Spinal cord (tissue), 10 donors: ENCODE measurements around the gene PPP3CA. TPM values are rescaled to one million over a fixed set of nuclear protein-coding genes. Genes with fewer than 3 reads are reported as not detected.
A peak's percentile ranks its signal among the peaks of the same experiment; 100 is the strongest.

ENCODE experiments used
- DNase-seq, 6 donors: peaks; one replicate each; pipeline versions ENCODE4 v3.0.0 to v3.0.0-alpha.2; 2013 to 2015; ENCODE audit warnings: low spot score in 6 of 6, low read depth in 4 of 6
- H3K27ac ChIP-seq: one replicate; pipeline ENCODE4 v1.5.1; 2013; ENCODE audit warnings: low read depth, low read length, control low read depth
- H3K27me3 ChIP-seq: one replicate; pipeline ENCODE4 v1.6.1; 2013; ENCODE audit warnings: low read length; ENCODE audit not compliant: control insufficient read depth, insufficient read depth
- H3K36me3 ChIP-seq: one replicate; pipeline ENCODE4 v1.6.1; 2013; ENCODE audit warnings: low read length; ENCODE audit not compliant: control insufficient read depth, insufficient read depth
- H3K4me1 ChIP-seq: one replicate; pipeline ENCODE4 v1.6.1; 2013; ENCODE audit warnings: low read length; ENCODE audit not compliant: control insufficient read depth, insufficient read depth
- H3K4me3 ChIP-seq: one replicate; pipeline ENCODE4 v1.5.1; 2013; ENCODE audit warnings: low read depth, low read length, control low read depth
- H3K9me3 ChIP-seq: one replicate; pipeline ENCODE4 v1.6.1; 2013; ENCODE audit warnings: low read length; ENCODE audit not compliant: control insufficient read depth, insufficient read depth
- WGBS: methylation state at CpG from one replicate; pipeline ENCODE4 v1.1.5; 2013; ENCODE audit warnings: missing lambda C conversion rate; ENCODE audit not compliant: insufficient coverage; 5-methylcytosine and 5-hydroxymethylcytosine counted together
- long read RNA-seq, 4 donors: transcript quantifications; one replicate each; lab custom pipeline, GENCODE V29; 2026
- polyA plus RNA-seq, 2 donors: library from polyadenylated mRNA; unstranded; fragments of 120-200 nt; gene quantifications; one replicate each; pipeline ENCODE4 v1.2.1, GENCODE V29; 2013; ENCODE audit not compliant: insufficient read length in 2 of 2
- total RNA-seq, 2 donors: library from RNA; depleted of rRNA in 1 of 2; stranded (reverse); fragments of 120-200 nt in 1 of 2; fragments of >200 nt in 1 of 2; gene quantifications; one replicate each; pipeline versions ENCODE4 v1.2.3 to v1.2.4, GENCODE V29; 2013 to 2014
- donor health status: healthy.

Gene PPP3CA
- total RNA-seq (100 to 1,000 TPM in 1 of 2 donors, 10 to 100 TPM in 1; 43.9 to 152 TPM), polyA plus RNA-seq (100 to 1,000 TPM in 1 of 2 donors, 10 to 100 TPM in 1; 90.4 to 119 TPM)
- long read RNA-seq, donor 1, full-length matches to known transcripts: 11 of 11 reads
- long read RNA-seq, donor 1, partial matches to known transcripts: 0 of 11 reads
- long read RNA-seq, donor 1, other reads (novel, unspliced or antisense): 0 of 11 reads
- long read RNA-seq, donor 2, full-length matches to known transcripts: 4 of 46 reads
- long read RNA-seq, donor 2, partial matches to known transcripts: 42 of 46 reads
- long read RNA-seq, donor 2, other reads (novel, unspliced or antisense): 0 of 46 reads
- long read RNA-seq, donor 3, full-length matches to known transcripts: 7 of 7 reads
- long read RNA-seq, donor 3, partial matches to known transcripts: 0 of 7 reads
- long read RNA-seq, donor 3, other reads (novel, unspliced or antisense): 0 of 7 reads
- long read RNA-seq, donor 4, transcript PPP3CA-202 (13 exons, 3,604 nt): major isoform, 5 of 73 reads
- long read RNA-seq, donor 4, partial matches to known transcripts: 68 of 73 reads
- long read RNA-seq, donor 4, other reads (novel, unspliced or antisense): 0 of 73 reads

- H3K27ac ChIP-seq: peak within 1 kb of the TSS; percentile 95
- under 1% methylated on average over 40 of the region's 41 CpGs for WGBS
- peak in 1 of 6 donors; percentile 28 for DNase-seq
Observed at GRCh38 chr4:101347267-101347556, at the start of gene PPP3CA. TSS of gene PPP3CA (minus strand) at chr4:101347526.

GRCh38 chr4:101393256-101393655 lies 45.9 kb upstream of the PPP3CA start:
- Histone ChIP-seq H3K36me3 (no peaks in the 10 kb centered on the region), H3K27me3 (no peaks in the 10 kb centered on the region), H3K9me3 (no peaks in the 10 kb centered on the region), H3K27ac (no peak overlapping the region), H3K4me1 (no peaks in the 10 kb centered on the region), H3K4me3 (no peak overlapping the region)
- peak in 1 of 6 donors; percentile 7 for DNase-seq
- 71% methylated on average over 1 of the region's 2 CpGs for WGBS

More at GRCh38 chr4:101347267-101347556, at the start of gene PPP3CA:
- H3K27me3 ChIP-seq: no peaks in the 10 kb centered on the region
- no peaks in the 10 kb centered on the region for H3K36me3 ChIP-seq
- peak within 1 kb of the TSS; percentile 91 for H3K4me3 ChIP-seq
- peaks cover 13% of the 10 kb centered on the region for H3K4me1 ChIP-seq
- H3K9me3 ChIP-seq: no peaks in the 10 kb centered on the region

GRCh38 chr4:101370663-101371210 lies 23.4 kb upstream of the PPP3CA start:
- H3K27me3 ChIP-seq: no peaks in the 10 kb centered on the region
- H3K9me3 ChIP-seq: peaks cover 3% of the 10 kb centered on the region
- no peak overlapping the region for H3K27ac ChIP-seq
- no peak for DNase-seq
- no peaks in the 10 kb centered on the region for H3K4me1 ChIP-seq
- WGBS: 100% methylated on average over 1 of the region's 5 CpGs
- H3K4me3 ChIP-seq: no peak overlapping the region
- H3K36me3 ChIP-seq: no peaks in the 10 kb centered on the region

- no peaks in the 10 kb centered on the region for H3K27me3 ChIP-seq
- DNase-seq: no peak
- H3K27ac ChIP-seq: no peak overlapping the region
- WGBS: no CpG with 5 or more reads among the region's 1 CpG
- no peaks in the 10 kb centered on the region for H3K9me3 ChIP-seq
- H3K4me3 ChIP-seq: no peak overlapping the region
- no peaks in the 10 kb centered on the region for H3K36me3 ChIP-seq
- no peaks in the 10 kb centered on the region for H3K4me1 ChIP-seq
Observed at GRCh38 chr4:101367201-101367600, 19.9 kb upstream of the PPP3CA start.

- Histone ChIP-seq H3K27ac (no peak overlapping the region), H3K27me3 (no peaks in the 10 kb centered on the region), H3K9me3 (no peaks in the 10 kb centered on the region), H3K4me1 (no peaks in the 10 kb centered on the region), H3K4me3 (no peak overlapping the region), H3K36me3 (no peaks in the 10 kb centered on the region)
- DNase-seq: no peak
Observed at GRCh38 chr4:101366331-101366730, 19.0 kb upstream of the PPP3CA start.

- Histone ChIP-seq H3K4me3 (no peak overlapping the region), H3K36me3 (no peaks in the 10 kb centered on the region), H3K4me1 (no peaks in the 10 kb centered on the region), H3K27ac (no peak overlapping the region), H3K9me3 (no peaks in the 10 kb centered on the region), H3K27me3 (no peaks in the 10 kb centered on the region)
- 71% methylated on average over 3 of the region's 3 CpGs for WGBS
- no peak for DNase-seq
Observed at GRCh38 chr4:101357751-101358150, 10.4 kb upstream of the PPP3CA start.

GRCh38 chr4:101356928-101357327 lies 9.6 kb upstream of the PPP3CA start:
- no peaks in the 10 kb centered on the region for H3K36me3 ChIP-seq
- no peak for DNase-seq

GRCh38 chr4:101355767-101356702 lies 8.7 kb upstream of the PPP3CA start:
- Histone ChIP-seq H3K9me3 (no peaks in the 10 kb centered on the region), H3K27ac (no peak overlapping the region), H3K27me3 (no peaks in the 10 kb centered on the region), H3K4me1 (no peaks in the 10 kb centered on the region), H3K36me3 (no peaks in the 10 kb centered on the region), H3K4me3 (no peak overlapping the region)
- DNase-seq: no peak
- WGBS: 75% methylated on average over 2 of the region's 8 CpGs

More at GRCh38 chr4:101356928-101357327, 9.6 kb upstream of the PPP3CA start:
- Histone ChIP-seq H3K9me3 (no peaks in the 10 kb centered on the region), H3K27me3 (no peaks in the 10 kb centered on the region), H3K4me3 (no peak overlapping the region), H3K4me1 (no peaks in the 10 kb centered on the region), H3K27ac (no peak overlapping the region)

GRCh38 chr4:101355246-101355645 lies 7.9 kb upstream of the PPP3CA start:
- no peak overlapping the region for H3K27ac ChIP-seq
- no CpG with 5 or more reads among the region's 3 CpGs for WGBS
- DNase-seq: no peak

More at GRCh38 chr4:101355246-101355645, 7.9 kb upstream of the PPP3CA start:
- no peaks in the 10 kb centered on the region for H3K27me3 ChIP-seq
- no peaks in the 10 kb centered on the region for H3K9me3 ChIP-seq
- H3K4me3 ChIP-seq: no peak overlapping the region
- H3K4me1 ChIP-seq: no peaks in the 10 kb centered on the region
- H3K36me3 ChIP-seq: no peaks in the 10 kb centered on the region
